MCF 10A (cell line): ENCODE data around the gene DOK6. TPM values are rescaled to one million over a fixed set of nuclear protein-coding genes. Genes with fewer than 3 reads are reported as not detected.

Source experiments
- BruUV-seq: library from RNA; stranded (reverse); fragments of 400-500 nt; replicated peaks from 2 replicates; lab custom pipeline; 2021; lab: Mats Ljungman, UMichigan
- CTCF ChIA-PET: fragments of 300-600 bp; sonication (Branson Sonifier 250); formaldehyde crosslinking; extraction: SDS; loops from one replicate; lab custom pipeline; 2021; ENCODE audit warnings: antibody characterized with exemption, inconsistent platforms; lab: Yijun Ruan, JAX
- POLR2A ChIA-PET: fragments of 300-600, 350-650 bp; sonication (Branson Sonifier 250); formaldehyde crosslinking; extraction: SDS; loops from one replicate; lab custom pipeline; 2020; ENCODE audit warnings: antibody characterized with exemption, inconsistent platforms; lab: Yijun Ruan, JAX
- DNase-seq: peaks from one replicate; pipeline ENCODE4 v3.0.0-alpha.2; 2018; ENCODE audit not compliant: unreplicated experiment
- H3K27ac Mint-ChIP-seq: one replicate; pipeline ENCODE4 v1.8.0; 2022; ENCODE audit warnings: mild to moderate bottlenecking, low read depth, mixed read lengths; ENCODE audit not compliant: unreplicated experiment
- H3K27me3 Mint-ChIP-seq: one replicate; pipeline ENCODE4 v1.8.0; 2022; ENCODE audit warnings: mixed read lengths; ENCODE audit not compliant: insufficient read depth, unreplicated experiment
- H3K36me3 Mint-ChIP-seq: one replicate; pipeline ENCODE4 v1.8.0; 2022; ENCODE audit warnings: mild to moderate bottlenecking, moderate library complexity, mixed read lengths; ENCODE audit not compliant: insufficient read depth, unreplicated experiment
- H3K4me1 Mint-ChIP-seq: one replicate; pipeline ENCODE4 v1.8.0; 2022; ENCODE audit warnings: mixed read lengths; ENCODE audit not compliant: insufficient read depth, unreplicated experiment
- H3K4me3 Mint-ChIP-seq: one replicate; pipeline ENCODE4 v1.8.0; 2022; ENCODE audit warnings: mild to moderate bottlenecking, moderate library complexity, mixed read lengths; ENCODE audit not compliant: unreplicated experiment
- H3K9me3 Mint-ChIP-seq: one replicate; pipeline ENCODE4 v1.8.0; 2022; ENCODE audit warnings: mixed read lengths; ENCODE audit not compliant: unreplicated experiment
- intact Hi-C: fragments of 100-400 bp; cut with micrococcal nuclease; formaldehyde crosslinking; loops from 2 replicates; pipeline ENCODE4 v1.14.1; 2022
- total RNA-seq: library from RNA; stranded (reverse); gene quantifications from 2 replicates; pipeline ENCODE4 v1.2.3, GENCODE V29; 2022
- TF ChIP-seq, protein P1 (sequence below): fragments of 200-600 bp; IDR thresholded peaks from one replicate; pipeline ENCODE4 v1.8.0; 2022; ENCODE audit warnings: antibody characterized with exemption, mild to moderate bottlenecking; ENCODE audit not compliant: unreplicated experiment

Gene DOK6
- total RNA-seq, 1 experiment from 2014 or later: not detected

GRCh38 chr18:69866212-69866611 lies 465.5 kb downstream of the DOK6 start:
- CTCF ChIA-PET: no interaction called here
- H3K9me3 Mint-ChIP-seq: no peaks in the 10 kb centered on the region
- no peaks in the 10 kb centered on the region for H3K4me1 Mint-ChIP-seq
- DNase-seq: no peak
- no peaks in the 10 kb centered on the region for H3K36me3 Mint-ChIP-seq
- H3K4me3 Mint-ChIP-seq: no peak overlapping the region
- no peaks in the 10 kb centered on the region for H3K27me3 Mint-ChIP-seq
- TF ChIP-seq, protein P1, sequence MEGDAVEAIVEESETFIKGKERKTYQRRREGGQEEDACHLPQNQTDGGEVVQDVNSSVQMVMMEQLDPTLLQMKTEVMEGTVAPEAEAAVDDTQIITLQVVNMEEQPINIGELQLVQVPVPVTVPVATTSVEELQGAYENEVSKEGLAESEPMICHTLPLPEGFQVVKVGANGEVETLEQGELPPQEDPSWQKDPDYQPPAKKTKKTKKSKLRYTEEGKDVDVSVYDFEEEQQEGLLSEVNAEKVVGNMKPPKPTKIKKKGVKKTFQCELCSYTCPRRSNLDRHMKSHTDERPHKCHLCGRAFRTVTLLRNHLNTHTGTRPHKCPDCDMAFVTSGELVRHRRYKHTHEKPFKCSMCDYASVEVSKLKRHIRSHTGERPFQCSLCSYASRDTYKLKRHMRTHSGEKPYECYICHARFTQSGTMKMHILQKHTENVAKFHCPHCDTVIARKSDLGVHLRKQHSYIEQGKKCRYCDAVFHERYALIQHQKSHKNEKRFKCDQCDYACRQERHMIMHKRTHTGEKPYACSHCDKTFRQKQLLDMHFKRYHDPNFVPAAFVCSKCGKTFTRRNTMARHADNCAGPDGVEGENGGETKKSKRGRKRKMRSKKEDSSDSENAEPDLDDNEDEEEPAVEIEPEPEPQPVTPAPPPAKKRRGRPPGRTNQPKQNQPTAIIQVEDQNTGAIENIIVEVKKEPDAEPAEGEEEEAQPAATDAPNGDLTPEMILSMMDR: no peak
- no peak overlapping the region for H3K27ac Mint-ChIP-seq
- intact Hi-C loops: no loop called here
- POLR2A ChIA-PET: no interaction called here
- BruUV-seq: no TSS peak

- Mint-ChIP-seq H3K4me1 (peaks cover 6% of the 10 kb centered on the region), H3K36me3 (no peaks in the 10 kb centered on the region), H3K27ac (no peak overlapping the region), H3K4me3 (no peak overlapping the region), H3K27me3 (no peaks in the 10 kb centered on the region), H3K9me3 (no peaks in the 10 kb centered on the region)
- TF ChIP-seq, protein P1: no peak
- intact Hi-C loops: no loop called here
- CTCF ChIA-PET: no interaction called here
- DNase-seq: no peak
- no TSS peak for BruUV-seq
- POLR2A ChIA-PET: no interaction called here
These were observed 470.0 kb downstream of the DOK6 start for GRCh38 chr18:69870736-69871135.

DNA sequence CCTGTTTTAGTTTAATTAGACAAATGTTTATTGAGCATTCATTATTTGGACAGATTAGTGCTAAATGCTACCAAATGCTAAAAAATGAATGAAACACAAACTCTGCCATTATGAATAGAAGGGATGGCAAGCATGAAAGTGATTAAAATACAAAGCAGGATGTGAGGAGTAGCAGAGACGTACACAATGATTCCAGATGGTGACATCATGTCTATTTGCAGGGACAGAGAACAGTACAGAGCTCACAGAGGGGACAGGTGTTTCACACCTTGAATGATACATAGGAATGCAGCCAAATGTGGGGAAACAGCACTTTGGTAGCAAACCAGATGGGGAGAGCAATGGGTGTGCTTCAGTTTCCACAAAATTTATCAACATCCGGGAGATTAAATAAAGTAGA lies 470.7 kb downstream of the DOK6 start:
- no peaks in the 10 kb centered on the region for H3K27me3 Mint-ChIP-seq
- H3K4me1 Mint-ChIP-seq: peaks cover 6% of the 10 kb centered on the region
- H3K36me3 Mint-ChIP-seq: no peaks in the 10 kb centered on the region
- TF ChIP-seq, protein P1: no peak
- H3K27ac Mint-ChIP-seq: no peak overlapping the region
- intact Hi-C loops: no loop called here
- no peaks in the 10 kb centered on the region for H3K9me3 Mint-ChIP-seq
- BruUV-seq: no TSS peak
- no peak overlapping the region for H3K4me3 Mint-ChIP-seq
- no peak for DNase-seq
- ChIA-PET CTCF (no interaction called here), POLR2A (no interaction called here)

DNA sequence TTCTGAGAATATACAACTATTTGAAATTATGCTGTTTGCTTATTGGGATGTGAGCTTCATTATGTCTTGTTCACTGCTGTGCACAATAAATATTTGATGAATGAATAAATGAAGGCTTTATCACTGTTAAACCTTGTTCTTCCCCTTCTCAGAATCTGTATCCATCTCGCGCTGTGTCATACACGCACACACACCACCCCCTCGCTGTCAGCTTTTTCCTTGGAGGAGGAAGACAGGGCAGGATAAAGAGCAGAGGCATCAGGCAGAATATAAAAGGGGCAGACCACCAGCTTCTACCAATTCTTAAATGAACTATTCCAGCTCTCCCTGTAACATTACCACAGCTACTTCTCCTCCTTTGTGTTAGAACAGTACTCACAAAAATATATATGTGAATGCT lies 472.0 kb downstream of the DOK6 start:
- no peak for DNase-seq
- ChIA-PET CTCF (interaction anchor here (0.6 to 0.9 kb wide), 4 partner anchors 46 to 189 kb away, joined by 3 to 5 read pairs (median 4); no protein-coding TSS in a partner anchor), POLR2A (interaction anchor here (0.6 kb wide), 1 partner anchor 735 kb away, joined by 3 read pairs; no protein-coding TSS in a partner anchor)
- peak overlapping the region; percentile 61 for H3K27ac Mint-ChIP-seq
- intact Hi-C loops: no loop called here
- H3K4me1 Mint-ChIP-seq: peaks cover 6% of the 10 kb centered on the region
- H3K9me3 Mint-ChIP-seq: no peaks in the 10 kb centered on the region
- no peak overlapping the region for H3K4me3 Mint-ChIP-seq
- BruUV-seq: no TSS peak
- TF ChIP-seq, protein P1: no peak
- no peaks in the 10 kb centered on the region for H3K27me3 Mint-ChIP-seq
- H3K36me3 Mint-ChIP-seq: no peaks in the 10 kb centered on the region
